Neural cell (in vitro differentiated cells): ENCODE results near the gene PGAP3.

Source experiments
- EP300 ChIP-seq: fragments of 450-650 bp; conservative IDR thresholded peaks from 2 replicates; pipeline ENCODE4 v1.6.1; 2014; ENCODE audit warnings: antibody characterized with exemption, mild to moderate bottlenecking, moderate library complexity; ENCODE audit not compliant: poor library complexity, severe bottlenecking
- EZH2 ChIP-seq: fragments of 200-600, 300-800 bp; shearing (Covaris generic), sonication (generic); IDR thresholded peaks from 2 replicates; pipeline ENCODE4 v1.6.1; 2014; ENCODE audit warnings: antibody characterized with exemption, low read length, borderline replicate concordance, mild to moderate bottlenecking; ENCODE audit not compliant: insufficient read depth, poor library complexity, severe bottlenecking
- MXI1 ChIP-seq: fragments of 450-650 bp; conservative IDR thresholded peaks from 2 replicates; pipeline ENCODE4 v1.6.1; 2014; ENCODE audit warnings: antibody characterized with exemption, mild to moderate bottlenecking; ENCODE audit not compliant: poor library complexity, severe bottlenecking
- POLR2AphosphoS5 ChIP-seq: IDR thresholded peaks from 2 replicates; pipeline ENCODE4 v1.6.1; 2012
- RAD21 ChIP-seq: fragments of 450-650 bp; conservative IDR thresholded peaks from 2 replicates; pipeline ENCODE4 v1.6.1; 2014; ENCODE audit warnings: antibody characterized with exemption, mild to moderate bottlenecking, moderate library complexity
- TAF1 ChIP-seq: IDR thresholded peaks from 2 replicates; pipeline ENCODE4 v1.6.1; 2012; ENCODE audit warnings: low read depth
- TF ChIP-seq, protein P1 (sequence below): fragments of 450-650 bp; IDR thresholded peaks from 2 replicates; pipeline ENCODE4 v1.5.1; 2014; ENCODE audit warnings: antibody characterized with exemption, mild to moderate bottlenecking, moderate library complexity; ENCODE audit not compliant: poor library complexity, severe bottlenecking
- TF ChIP-seq, protein P2 (sequence below): IDR thresholded peaks from 2 replicates; pipeline ENCODE4 v1.6.1; 2012; ENCODE audit warnings: borderline replicate concordance

DNA sequence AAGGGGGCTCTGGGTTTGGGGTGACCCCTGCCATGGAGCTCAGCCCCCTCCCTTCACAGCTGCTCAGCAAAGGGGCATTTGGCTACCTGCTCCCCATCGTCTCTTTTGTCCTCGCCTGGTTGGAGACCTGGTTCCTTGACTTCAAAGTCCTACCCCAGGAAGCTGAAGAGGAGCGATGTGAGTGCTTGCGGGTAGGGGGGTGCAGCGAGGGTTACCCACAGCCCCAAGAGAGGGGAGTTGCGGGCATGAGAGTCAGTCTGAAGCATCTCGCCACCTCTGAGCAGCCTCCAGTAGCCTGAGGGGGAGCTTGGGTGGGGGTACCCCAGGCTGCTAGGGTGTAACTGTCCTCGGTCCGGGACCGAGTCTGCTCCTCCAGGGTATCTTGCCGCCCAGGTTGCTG is 29.5 kb downstream of the PGAP3 start:
- TF ChIP-seq EP300 (no peak), EZH2 (no peak), TAF1 (no peak), POLR2AphosphoS5 (no peak), MXI1 (no peak), RAD21 (no peak)
- TF ChIP-seq, protein P1, sequence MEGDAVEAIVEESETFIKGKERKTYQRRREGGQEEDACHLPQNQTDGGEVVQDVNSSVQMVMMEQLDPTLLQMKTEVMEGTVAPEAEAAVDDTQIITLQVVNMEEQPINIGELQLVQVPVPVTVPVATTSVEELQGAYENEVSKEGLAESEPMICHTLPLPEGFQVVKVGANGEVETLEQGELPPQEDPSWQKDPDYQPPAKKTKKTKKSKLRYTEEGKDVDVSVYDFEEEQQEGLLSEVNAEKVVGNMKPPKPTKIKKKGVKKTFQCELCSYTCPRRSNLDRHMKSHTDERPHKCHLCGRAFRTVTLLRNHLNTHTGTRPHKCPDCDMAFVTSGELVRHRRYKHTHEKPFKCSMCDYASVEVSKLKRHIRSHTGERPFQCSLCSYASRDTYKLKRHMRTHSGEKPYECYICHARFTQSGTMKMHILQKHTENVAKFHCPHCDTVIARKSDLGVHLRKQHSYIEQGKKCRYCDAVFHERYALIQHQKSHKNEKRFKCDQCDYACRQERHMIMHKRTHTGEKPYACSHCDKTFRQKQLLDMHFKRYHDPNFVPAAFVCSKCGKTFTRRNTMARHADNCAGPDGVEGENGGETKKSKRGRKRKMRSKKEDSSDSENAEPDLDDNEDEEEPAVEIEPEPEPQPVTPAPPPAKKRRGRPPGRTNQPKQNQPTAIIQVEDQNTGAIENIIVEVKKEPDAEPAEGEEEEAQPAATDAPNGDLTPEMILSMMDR, result no peak
- TF ChIP-seq, protein P2, sequence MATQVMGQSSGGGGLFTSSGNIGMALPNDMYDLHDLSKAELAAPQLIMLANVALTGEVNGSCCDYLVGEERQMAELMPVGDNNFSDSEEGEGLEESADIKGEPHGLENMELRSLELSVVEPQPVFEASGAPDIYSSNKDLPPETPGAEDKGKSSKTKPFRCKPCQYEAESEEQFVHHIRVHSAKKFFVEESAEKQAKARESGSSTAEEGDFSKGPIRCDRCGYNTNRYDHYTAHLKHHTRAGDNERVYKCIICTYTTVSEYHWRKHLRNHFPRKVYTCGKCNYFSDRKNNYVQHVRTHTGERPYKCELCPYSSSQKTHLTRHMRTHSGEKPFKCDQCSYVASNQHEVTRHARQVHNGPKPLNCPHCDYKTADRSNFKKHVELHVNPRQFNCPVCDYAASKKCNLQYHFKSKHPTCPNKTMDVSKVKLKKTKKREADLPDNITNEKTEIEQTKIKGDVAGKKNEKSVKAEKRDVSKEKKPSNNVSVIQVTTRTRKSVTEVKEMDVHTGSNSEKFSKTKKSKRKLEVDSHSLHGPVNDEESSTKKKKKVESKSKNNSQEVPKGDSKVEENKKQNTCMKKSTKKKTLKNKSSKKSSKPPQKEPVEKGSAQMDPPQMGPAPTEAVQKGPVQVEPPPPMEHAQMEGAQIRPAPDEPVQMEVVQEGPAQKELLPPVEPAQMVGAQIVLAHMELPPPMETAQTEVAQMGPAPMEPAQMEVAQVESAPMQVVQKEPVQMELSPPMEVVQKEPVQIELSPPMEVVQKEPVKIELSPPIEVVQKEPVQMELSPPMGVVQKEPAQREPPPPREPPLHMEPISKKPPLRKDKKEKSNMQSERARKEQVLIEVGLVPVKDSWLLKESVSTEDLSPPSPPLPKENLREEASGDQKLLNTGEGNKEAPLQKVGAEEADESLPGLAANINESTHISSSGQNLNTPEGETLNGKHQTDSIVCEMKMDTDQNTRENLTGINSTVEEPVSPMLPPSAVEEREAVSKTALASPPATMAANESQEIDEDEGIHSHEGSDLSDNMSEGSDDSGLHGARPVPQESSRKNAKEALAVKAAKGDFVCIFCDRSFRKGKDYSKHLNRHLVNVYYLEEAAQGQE, result no peak
